Erythroblast (primary cell): Measurements from ENCODE around the gene SLC7A11.

Source experiments
- DNase-seq, 2 experiments: peaks; one replicate each; lab custom pipeline; 2025; lab: John Stamatoyannopoulos, UW
- GATA1 ChIP-seq: IDR thresholded peaks from 2 replicates; pipeline ENCODE4 v1.6.1; 2011; ENCODE audit warnings: low read depth, mild to moderate bottlenecking, control low read depth, low read length, moderate library complexity
- POLR2A ChIP-seq: IDR thresholded peaks from 2 replicates; pipeline ENCODE4 v1.6.1; 2011; ENCODE audit warnings: mild to moderate bottlenecking, low read length

The SLC7A11 gene

GRCh38 chr4:138118270-138118669, 123.9 kb downstream of the SLC7A11 start:
- no peak for DNase-seq
- no peak for TF ChIP-seq GATA1
- TF ChIP-seq POLR2A = no peak

DNA sequence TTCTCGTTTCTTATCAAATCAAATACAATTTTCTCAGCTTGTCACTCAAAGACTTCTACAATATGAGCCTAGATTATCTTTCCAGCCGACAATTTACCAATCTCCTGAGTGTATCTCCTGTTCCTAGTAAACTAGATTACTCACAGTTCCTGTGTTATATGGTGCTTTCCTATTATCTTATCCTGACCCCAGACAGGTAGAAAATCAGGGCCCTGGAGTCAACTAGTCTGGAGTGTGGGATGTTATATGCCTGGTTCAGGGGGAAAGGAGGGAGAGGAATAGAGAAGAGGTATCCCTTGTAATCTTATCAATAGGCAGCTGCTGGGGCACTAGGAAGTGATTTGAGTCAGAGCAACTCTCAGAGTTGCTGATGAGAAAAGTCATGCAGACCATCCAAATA, 127.1 kb downstream of the SLC7A11 start:
- no peak for DNase-seq
- no peak for TF ChIP-seq GATA1
- TF ChIP-seq POLR2A = no peak

DNA sequence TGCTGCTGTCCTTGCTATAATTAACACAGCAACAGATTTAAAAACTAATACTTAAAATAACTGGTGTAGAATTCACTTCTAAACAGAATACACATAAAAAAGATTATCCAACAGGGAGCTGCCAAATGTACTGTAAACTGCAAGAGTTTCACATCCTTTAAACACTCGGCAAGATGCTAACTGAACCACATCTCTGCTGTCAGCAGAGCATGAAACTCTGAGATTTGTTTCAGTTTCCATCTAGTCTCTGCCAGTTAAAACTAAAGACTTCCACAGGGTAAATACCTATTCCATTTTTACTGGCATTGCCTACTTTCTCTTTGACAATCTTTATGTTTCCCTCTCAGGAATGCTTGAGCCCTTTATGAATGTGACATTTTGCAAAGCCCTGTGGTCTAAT, 127.7 kb downstream of the SLC7A11 start:
- no peak for DNase-seq
- TF ChIP-seq POLR2A (no peak), GATA1 (no peak)
